Stimulated activated CD8-positive, alpha-beta memory T cell treated with anti-CD3 and anti-CD28 coated beads, Interleukin-15, amount 100 ng/mL, for 24 hours (primary cell): ENCODE measurements around the gene VCP.
"Not testable (repeated sequence)": the region's sequence is repeated elsewhere in the genome, so short reads cannot be mapped to it uniquely, and the experiment has no call there.

Source experiments
- DNase-seq: peaks from one replicate; pipeline ENCODE4 v3.0.0-alpha.2; 2020; ENCODE audit warnings: low read depth

Gene VCP

GRCh38 chr9:35060548-35061207 lies 11.7 kb downstream of the VCP start:
- no peak for DNase-seq

- no peak for DNase-seq
These were observed 13.0 kb downstream of the VCP start for GRCh38 chr9:35059438-35059837.

GRCh38 chr9:35057271-35057620 lies 15.2 kb downstream of the VCP start:
- DNase-seq = no peak

GRCh38 chr9:35056571-35057270 lies 15.7 kb downstream of the VCP start:
- no peak for DNase-seq

GRCh38 chr9:35054871-35055644 lies 17.4 kb downstream of the VCP start:
- no peak for DNase-seq

GRCh38 chr9:35054185-35054835 lies 18.1 kb downstream of the VCP start:
- DNase-seq = no peak

GRCh38 chr9:35051069-35051967 lies 21.1 kb downstream of the VCP start:
- DNase-seq = no peak

- DNase-seq = no peak
These were observed 23.9 kb downstream of the VCP start for GRCh38 chr9:35048511-35048910.

GRCh38 chr9:35044071-35044470 lies 28.4 kb downstream of the VCP start:
- no peak for DNase-seq

GRCh38 chr9:35042891-35043545 lies 29.4 kb downstream of the VCP start:
- no peak for DNase-seq

- no peak for DNase-seq
These were observed 30.3 kb downstream of the VCP start for GRCh38 chr9:35042081-35042604.

- DNase-seq = no peak
These were observed 36.3 kb downstream of the VCP start for GRCh38 chr9:35035851-35036701.

GRCh38 chr9:35033101-35033500 lies 39.3 kb downstream of the VCP start:
- no peak for DNase-seq

- DNase-seq = no peak
These were observed 42.6 kb downstream of the VCP start for GRCh38 chr9:35029852-35030251.

- DNase-seq = no peak
These were observed 43.2 kb downstream of the VCP start for GRCh38 chr9:35029241-35029640.

- DNase-seq = no peak
These were observed 44.1 kb downstream of the VCP start for GRCh38 chr9:35028341-35028740.

- DNase-seq = no peak
These were observed 44.6 kb downstream of the VCP start for GRCh38 chr9:35027860-35028259.

- DNase-seq = no peak
These were observed 45.1 kb downstream of the VCP start for GRCh38 chr9:35027374-35027773.

- no peak for DNase-seq
These were observed 45.8 kb downstream of the VCP start for GRCh38 chr9:35026671-35027070.

GRCh38 chr9:35023443-35023842 lies 49.0 kb downstream of the VCP start:
- DNase-seq = not testable (repeated sequence)
